ENCODE data around the gene CASZ1.

The CASZ1 gene

DNA sequence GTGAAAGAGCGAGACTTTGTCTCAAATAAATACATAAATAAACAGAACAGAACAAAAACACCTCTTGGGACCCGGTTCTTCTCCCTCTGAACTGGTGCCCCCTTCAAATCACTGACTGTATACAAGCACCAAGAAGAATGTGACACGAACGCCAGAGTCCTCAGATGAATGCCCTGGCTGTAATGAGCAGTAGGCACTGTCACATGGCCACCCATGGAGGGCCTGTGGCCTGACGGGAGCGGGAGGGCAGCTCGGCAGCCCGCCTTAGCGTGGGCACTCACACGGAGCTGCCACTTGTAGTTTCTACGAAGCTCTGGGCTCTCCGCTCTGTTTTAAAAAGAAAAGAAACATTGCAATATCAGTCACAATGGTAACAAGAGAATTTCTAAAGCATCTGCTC is 175.7 kb downstream of the CASZ1 start:
- no peak for DNase-seq

- no peak for DNase-seq
Observed at GRCh38 chr1:10617931-10618885, 178.2 kb downstream of the CASZ1 start.

DNA sequence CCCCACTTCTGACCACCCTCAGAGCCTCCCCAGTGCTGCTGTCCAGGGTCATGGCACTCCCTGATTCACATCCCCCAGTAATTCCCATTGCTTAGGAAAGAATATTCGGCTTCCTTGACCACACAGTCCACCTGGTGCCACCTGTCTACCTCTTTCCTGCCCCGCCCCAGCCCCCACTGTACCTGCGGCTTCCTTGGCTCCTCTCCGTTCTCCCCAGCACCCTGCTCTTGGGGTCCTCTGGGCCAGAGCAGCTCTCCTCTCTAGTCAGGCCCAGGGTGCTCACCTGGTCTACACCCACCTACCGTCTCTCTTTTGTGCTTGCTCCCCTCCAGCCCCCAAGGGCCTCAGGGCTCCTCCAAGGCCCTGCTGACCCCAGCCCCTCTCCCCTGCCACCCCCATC is 179.1 kb downstream of the CASZ1 start:
- DNase-seq, result no peak

DNA sequence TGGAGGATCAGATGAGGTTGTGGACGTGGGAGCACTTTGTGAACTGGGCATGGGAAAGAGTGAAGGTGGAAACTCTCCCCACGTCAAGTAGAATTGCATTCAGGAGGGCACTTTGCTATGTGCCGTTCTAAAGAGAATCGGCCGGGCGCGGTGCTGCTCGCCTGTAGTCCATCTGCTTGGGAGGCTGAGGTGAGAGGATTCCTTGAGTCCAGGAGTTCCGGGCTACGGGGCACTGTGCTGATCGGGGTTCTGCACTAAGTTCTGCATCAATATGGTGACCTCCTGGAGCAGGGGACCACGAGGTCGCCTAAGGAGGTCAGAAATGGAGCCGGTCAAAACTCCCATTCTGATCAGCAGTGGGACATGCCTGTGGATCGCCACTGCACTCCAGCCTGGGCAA is 179.8 kb downstream of the CASZ1 start:
- no peak for DNase-seq

- DNase-seq, result no peak
Observed at GRCh38 chr1:10615932-10616671, 180.3 kb downstream of the CASZ1 start.

DNA sequence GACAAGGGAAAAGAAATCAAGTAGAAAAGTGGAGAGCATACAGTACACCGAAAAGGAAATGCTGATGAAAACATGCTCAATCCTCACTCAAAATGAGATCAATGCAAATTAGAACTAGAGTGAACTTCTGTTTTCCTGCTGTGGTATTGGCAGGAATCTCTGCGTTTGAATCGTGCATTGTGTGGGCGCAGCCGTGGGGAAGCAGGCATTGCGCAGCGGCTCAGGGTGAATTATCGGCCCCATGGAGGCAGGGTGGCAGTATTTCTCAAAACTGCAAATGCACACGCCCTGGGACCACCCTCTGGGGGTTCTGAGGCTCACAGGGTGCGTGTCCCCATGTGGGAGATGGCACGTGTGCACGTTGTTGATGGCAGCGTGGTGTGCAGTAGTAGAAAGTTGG is 181.1 kb downstream of the CASZ1 start:
- DNase-seq, result no peak

DNA sequence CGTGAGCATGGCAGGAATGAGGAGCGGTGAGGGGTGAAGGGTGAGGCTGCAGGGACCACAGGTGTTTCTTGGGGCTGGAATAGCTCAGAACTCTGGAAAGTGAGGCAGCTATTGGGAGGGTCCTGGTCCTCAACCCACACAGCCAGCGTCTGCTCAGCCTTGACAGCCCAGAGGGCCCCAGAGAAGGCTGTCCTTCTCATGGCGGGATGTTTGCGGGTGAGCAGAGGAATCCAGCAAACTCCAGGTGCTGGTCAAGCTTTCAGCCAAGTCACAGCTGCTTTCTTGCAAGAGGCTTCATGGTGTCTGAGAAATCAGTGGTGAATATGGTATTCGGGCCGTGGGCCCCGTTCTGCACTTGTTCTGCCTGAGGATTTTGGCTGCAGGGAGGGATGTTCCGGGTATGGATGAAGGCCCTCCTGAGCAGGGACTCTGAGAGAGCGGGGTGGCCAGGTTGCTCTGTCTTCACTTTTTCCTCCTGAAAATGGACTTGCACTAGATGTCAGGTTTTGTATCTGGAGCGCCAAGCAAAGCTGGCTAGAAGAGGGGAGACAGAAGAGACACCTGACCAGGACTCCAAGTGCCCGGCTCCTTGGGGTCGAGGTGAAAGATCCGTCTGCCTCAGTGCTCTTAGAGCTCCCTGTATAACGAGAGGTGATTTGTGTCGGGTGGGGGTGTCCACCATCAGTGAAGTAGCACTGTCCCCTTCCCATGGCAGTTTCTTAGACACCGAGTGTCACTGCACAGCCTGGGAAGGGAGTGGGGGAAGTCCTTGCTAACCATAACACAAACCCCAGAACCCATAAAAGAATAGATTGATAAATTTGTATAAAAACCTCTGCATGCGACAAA is 181.8 kb downstream of the CASZ1 start:
- DNase-seq, result no peak

GRCh38 chr1:10613861-10614260 is 182.6 kb downstream of the CASZ1 start:
- no peak for DNase-seq

DNA sequence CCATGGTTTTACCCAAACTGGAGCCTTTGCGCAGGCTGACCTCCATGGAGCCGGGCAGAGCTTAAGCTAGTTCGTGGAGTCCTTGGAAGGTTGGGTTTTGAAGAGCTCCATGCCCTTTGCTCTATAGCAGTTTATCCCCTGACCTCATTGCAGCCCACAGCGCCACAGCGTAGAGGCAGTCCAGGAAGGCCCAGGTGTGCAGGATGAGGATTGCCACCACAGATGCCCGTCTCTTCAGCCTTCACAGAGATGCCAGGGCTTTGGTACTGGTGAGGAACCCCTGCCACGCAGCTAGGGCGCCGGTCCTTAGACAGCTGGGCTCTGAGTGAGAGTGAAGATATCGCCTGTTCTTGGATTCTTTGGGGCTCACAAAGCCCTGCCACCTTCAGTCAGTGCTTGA is 183.1 kb downstream of the CASZ1 start:
- DNase-seq, result no peak

DNA sequence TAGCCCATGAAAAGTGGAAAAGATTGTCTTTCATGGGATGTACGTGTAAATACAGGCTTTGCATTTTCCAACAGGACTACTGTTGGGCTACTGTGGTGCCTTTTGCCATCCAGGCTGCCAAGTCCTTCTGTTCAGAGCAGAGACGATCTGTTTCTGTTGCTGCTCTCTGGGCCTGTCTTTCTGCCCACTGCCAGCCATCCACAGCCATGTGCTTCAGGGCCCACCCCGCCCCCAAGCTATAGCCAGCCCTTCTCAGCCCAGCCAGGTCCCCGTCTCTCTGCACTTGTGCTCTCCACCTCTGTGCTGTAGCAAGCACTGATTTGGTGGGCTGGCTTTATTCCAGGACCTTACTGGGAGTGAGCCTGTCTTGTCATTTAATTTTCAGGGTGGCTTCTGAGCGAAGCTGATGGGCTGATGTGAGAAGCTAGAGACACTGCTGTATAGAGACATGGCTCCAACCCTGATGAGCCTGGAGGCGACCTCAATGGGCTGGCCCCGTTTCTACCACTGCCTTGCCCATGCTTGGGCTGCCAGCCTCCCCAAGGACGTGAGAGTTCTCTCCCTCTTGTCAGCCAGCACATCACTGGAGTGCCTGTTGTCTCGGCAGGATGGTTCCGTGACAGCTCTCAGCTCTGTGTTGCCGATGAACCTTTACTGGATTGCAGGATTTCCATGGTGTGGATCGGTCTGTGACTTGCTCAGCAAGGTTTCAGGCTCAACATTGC is 183.8 kb downstream of the CASZ1 start:
- no peak for DNase-seq

GRCh38 chr1:10610901-10611600 is 185.4 kb downstream of the CASZ1 start:
- no peak for DNase-seq

DNA sequence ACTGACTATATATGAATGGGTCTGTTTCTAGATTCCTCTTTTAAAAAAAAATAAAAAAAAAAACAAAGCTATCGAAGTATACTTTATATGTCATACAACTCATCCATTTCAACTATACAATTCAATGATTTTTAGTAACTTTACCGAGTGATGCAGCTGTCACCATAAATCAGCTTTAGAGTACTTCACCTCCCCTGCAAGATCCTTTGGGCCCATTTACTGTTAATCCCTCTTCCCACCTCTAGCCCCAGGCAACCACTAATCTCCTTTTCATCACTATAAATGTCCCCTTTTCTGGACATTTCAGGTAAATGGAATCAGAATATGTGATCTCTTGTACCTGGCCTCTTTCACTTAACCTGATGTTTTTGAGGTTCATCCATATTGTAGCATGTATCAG is 187.8 kb downstream of the CASZ1 start:
- no peak for DNase-seq

GRCh38 chr1:10607228-10607627 is 189.2 kb downstream of the CASZ1 start:
- DNase-seq, result no peak

GRCh38 chr1:10606064-10606463 is 190.4 kb downstream of the CASZ1 start:
- DNase-seq, result no peak

DNA sequence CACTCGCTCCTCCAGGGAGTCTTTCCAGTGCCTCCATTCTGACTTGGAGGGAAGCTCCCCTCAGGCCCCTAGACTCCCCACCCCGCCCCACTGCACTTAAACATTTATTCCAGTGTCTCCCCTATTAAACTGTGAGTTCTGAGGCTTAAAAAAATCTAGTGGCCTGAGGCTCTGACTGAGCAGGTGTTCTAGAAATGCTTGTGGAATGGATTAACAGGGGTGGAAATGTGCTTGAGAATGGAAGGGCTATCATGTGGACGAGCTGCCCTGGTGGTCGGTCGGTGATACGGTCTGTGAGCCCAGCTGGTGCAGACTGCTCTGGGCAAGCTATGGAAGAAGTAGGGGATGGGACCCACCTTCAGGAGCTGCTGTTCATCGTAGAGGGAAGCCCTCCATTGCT is 191.5 kb downstream of the CASZ1 start:
- no peak for DNase-seq

- no peak for DNase-seq
Observed at GRCh38 chr1:10602936-10603335, 193.5 kb downstream of the CASZ1 start.

DNA sequence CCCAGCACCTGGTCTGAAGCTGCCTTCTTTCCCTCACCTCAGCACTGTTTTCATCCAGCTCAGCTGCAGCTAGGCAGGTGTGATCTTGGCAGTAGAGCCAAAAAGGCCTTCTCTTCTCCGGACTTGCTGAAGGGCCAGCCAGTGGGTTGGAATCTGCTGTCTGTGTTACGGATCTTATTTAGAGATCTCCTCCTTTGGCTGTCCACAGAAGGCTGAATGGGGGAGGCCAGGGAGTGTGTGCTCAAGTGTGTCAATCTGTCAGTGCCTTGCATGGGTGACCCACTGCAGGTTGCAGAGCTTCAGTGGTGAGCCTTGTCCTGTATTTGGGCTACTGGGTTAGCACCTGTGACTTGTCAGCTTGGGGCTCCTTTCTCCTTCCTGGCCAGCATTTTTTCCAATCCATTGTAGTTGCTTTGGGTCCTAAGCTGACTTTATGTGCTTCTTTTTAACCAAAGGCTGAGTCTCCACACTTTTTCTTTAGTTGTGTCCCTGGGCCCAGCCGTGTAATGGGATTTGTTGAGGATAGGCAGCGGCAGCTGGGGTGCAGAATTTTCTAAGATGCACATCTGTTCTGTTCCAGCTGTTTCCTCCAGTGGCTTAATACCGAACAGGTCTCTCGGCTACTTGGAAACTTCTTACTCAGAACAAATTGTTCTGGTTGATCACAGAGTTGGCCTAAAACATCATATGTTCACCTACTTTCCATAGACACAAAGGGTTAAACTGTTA is 194.9 kb downstream of the CASZ1 start:
- no peak for DNase-seq

DNA sequence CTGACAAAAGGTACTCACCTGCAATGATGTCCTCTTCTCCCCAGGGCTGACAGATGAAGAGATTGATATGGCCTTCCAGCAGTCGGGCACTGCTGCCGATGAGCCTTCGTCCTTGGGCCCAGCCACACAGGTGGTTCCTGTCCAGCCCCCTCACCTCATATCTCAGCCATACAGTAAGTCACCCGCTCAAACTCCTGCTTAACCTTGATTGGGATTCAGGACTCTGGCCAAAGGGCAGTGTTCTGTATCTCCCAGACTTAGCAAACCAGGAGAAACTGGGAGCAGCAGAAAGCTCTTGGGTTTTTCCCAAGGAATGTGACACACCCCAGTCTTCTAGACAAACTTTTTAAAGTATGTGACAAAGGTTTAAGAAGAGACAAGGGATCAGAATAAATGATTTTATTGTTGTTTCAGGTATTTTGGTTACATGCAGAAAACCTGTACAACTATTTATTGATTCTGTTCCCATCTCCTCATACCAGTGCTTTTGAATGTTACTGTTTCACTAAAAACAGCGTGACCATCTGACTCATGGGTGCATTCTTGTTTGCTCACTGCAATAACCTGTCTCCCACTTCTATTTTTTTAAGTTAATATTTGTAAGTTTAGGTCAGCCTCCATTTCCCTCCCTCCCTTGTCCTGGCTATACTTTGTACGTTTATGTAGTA is 197.1 kb downstream of the CASZ1 start:
- DNase-seq, result no peak

GRCh38 chr1:10598389-10598702 is 198.1 kb downstream of the CASZ1 start:
- peak; percentile 46 for DNase-seq

DNA sequence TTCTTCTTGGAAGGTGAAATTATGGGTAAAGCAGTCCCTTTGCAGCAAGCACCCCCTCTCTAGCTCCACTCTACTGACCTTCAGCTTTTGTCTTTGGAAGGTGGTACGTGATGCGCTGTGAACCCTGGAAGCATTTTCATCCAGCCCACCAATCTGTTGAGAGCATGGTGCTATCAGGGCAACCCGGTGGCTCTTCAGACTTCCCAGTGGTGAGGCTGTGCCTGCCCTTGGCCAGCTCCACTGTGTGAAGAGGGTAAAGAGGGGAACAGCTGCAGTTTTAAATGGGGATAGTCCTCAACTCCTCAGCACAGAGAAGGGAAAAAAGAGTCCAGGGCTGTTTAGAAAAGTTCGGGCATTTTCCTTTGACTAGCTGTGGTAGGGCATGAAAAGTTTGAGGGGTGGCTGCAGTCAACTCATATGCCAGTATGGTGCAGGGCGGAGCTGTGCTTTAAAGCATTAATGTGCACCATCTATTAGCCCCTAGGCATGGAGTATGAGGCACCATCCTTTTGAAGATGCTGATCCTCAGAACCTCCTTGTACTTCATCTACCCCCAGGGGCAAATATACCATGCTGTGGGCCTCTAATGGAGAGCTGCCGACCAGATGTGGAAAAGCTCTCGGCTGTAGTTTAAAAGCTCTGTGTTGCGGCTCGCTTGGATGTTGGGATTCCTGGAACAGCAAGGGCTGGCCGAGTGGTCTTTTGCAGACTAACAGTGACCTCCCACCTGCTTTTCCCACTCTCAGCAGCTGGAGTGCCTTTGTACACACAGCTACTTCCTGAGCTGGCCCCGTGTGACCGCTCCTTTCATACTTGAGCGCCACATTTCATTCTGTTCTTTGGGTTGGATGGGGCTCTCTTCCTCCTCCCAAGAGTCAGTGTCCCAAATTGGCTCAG is 198.7 kb downstream of the CASZ1 start:
- DNase-seq, result peak; percentile 46
